ENCODE data around the gene LYST. TPM values are rescaled to one million over a fixed set of nuclear protein-coding genes. Genes with fewer than 3 reads are reported as not detected.

LYST gene
- polyA plus RNA-seq, 1 donor (not counting 4 experiments of a cell fraction or from before 2014, with no cell fraction given), result 24.7 TPM

DNA sequence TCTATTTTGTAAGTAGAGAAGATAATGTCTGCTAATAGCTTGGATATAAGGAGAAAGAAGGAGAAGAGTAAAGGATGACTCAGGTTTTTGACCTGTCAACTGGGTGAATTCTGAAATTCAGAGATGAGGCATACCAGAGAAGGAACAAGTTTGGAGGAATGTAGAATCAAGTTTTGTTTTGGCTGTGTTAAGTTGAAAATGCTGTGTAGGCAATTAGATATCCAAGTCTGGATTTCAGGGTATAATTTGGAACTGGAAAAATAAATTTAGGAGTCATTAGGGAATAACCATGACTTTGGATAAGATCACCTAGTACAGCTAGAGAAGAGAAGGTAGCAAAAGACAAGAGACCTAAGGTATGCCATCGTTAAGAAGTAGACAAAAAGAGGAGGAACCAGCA lies 194.7 kb downstream of the LYST start:
- H2AFZ ChIP-seq (ENCODE audit: control insufficient read depth, low read length), result no peak overlapping the region
- H3K4me3 ChIP-seq (ENCODE audit: control insufficient read depth in 2 of 3, extremely low read depth in 1 of 3, insufficient read depth in 2 of 3, low read depth in 1 of 3, low read length in 3 of 3), result no peak overlapping the region
- TF ChIP-seq EZH2 (IDR thresholded peaks at IDR 0.05; ENCODE audit: low read length), result no peak
- TF ChIP-seq, protein P1, sequence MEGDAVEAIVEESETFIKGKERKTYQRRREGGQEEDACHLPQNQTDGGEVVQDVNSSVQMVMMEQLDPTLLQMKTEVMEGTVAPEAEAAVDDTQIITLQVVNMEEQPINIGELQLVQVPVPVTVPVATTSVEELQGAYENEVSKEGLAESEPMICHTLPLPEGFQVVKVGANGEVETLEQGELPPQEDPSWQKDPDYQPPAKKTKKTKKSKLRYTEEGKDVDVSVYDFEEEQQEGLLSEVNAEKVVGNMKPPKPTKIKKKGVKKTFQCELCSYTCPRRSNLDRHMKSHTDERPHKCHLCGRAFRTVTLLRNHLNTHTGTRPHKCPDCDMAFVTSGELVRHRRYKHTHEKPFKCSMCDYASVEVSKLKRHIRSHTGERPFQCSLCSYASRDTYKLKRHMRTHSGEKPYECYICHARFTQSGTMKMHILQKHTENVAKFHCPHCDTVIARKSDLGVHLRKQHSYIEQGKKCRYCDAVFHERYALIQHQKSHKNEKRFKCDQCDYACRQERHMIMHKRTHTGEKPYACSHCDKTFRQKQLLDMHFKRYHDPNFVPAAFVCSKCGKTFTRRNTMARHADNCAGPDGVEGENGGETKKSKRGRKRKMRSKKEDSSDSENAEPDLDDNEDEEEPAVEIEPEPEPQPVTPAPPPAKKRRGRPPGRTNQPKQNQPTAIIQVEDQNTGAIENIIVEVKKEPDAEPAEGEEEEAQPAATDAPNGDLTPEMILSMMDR (optimal IDR thresholded peaks at IDR 0.05 in 1 of 3, IDR thresholded peaks at IDR 0.05 in 1 of 3, conservative IDR thresholded peaks at IDR 0.05 in 1 of 3; ENCODE audit: extremely low read depth in 1 of 3, insufficient read depth in 2 of 3, low read length in 3 of 3), result no peak
- H3K27ac ChIP-seq (ENCODE audit: control insufficient read depth, insufficient read depth, low read length), result no peak overlapping the region
- no peak overlapping the region for H3K4me2 ChIP-seq (ENCODE audit: control insufficient read depth, extremely low read depth, insufficient read depth, low read depth, low read length)
- peaks cover 27% of the 10 kb centered on the region for H3K9me3 ChIP-seq (ENCODE audit: control insufficient read depth, low read depth, low read length)
- FAIRE-seq (no peak), DNase-seq (ENCODE audit: low read depth, low spot score) (no peak)
- H3K36me3 ChIP-seq (ENCODE audit: control insufficient read depth in 2 of 2, extremely low read depth in 1 of 2, insufficient read depth in 2 of 2, low read length in 2 of 2), result peaks cover 6 to 25% of the 10 kb centered on the region in 2 experiments
- H3K9ac ChIP-seq (ENCODE audit: control insufficient read depth, extremely low read depth, insufficient read depth, low read length), result no peak overlapping the region
- H3K9me1 ChIP-seq (ENCODE audit: control insufficient read depth, extremely low read depth, insufficient read depth, low read length), result no peaks in the 10 kb centered on the region
- H3K4me1 ChIP-seq (ENCODE audit: control insufficient read depth, extremely low read depth, insufficient read depth, low read length), result no peaks in the 10 kb centered on the region
- H3K27me3 ChIP-seq (ENCODE audit: control insufficient read depth, extremely low read depth, insufficient read depth, low read length), result no peaks in the 10 kb centered on the region
- no peaks in the 10 kb centered on the region for H4K20me1 ChIP-seq (ENCODE audit: control insufficient read depth, extremely low read depth, insufficient read depth, low read length)
- no peaks in the 10 kb centered on the region for H3K79me2 ChIP-seq (ENCODE audit: control insufficient read depth, insufficient read depth, low read length)
- dilution Hi-C loops (cut with MboI; ENCODE audit: extremely low pct_ligation_motif_present, low sequenced_read_pairs), result no loop called here

DNA sequence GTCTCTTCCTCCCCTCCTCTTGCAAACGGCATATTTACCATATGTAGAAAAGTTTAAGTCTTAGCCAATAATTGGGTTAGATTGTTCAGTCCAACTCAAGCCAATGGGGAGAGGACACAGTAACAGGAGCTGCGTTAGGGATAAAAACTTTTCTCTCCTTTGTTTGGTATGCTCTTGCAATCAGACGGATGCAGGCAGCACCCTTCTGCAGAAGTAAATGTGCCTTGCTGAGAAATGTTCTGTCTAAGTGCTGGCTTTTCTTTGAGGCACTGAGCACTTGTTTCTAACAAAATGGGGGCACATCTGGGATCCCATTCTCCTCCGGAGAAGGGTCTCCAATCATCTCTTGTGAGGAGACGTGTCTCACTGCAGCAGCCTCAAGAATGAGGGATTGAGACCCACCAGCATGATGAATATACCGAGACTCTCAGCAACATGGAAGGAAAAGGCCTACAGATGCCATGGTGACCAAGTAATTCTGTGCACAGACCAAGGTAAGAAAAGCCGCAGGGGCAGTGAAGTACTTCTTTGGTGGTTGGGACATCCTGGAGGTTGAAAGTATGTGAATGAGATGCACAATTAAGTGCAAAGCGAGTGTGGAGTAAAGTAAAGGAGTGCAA lies 196.4 kb downstream of the LYST start:
- no peak overlapping the region for H3K9ac ChIP-seq (ENCODE audit: control insufficient read depth, extremely low read depth, insufficient read depth, low read length)
- H3K36me3 ChIP-seq (ENCODE audit: control insufficient read depth in 2 of 2, extremely low read depth in 1 of 2, insufficient read depth in 2 of 2, low read length in 2 of 2), result peaks cover 6 to 17% of the 10 kb centered on the region in 2 experiments
- no peaks in the 10 kb centered on the region for H3K79me2 ChIP-seq (ENCODE audit: control insufficient read depth, insufficient read depth, low read length)
- H3K9me1 ChIP-seq (ENCODE audit: control insufficient read depth, extremely low read depth, insufficient read depth, low read length), result no peaks in the 10 kb centered on the region
- no peak for TF ChIP-seq EZH2 (IDR thresholded peaks at IDR 0.05; ENCODE audit: low read length)
- TF ChIP-seq, protein P1 (optimal IDR thresholded peaks at IDR 0.05 in 1 of 3, IDR thresholded peaks at IDR 0.05 in 1 of 3, conservative IDR thresholded peaks at IDR 0.05 in 1 of 3; ENCODE audit: extremely low read depth in 1 of 3, insufficient read depth in 2 of 3, low read length in 3 of 3), result no peak
- H3K4me2 ChIP-seq (ENCODE audit: control insufficient read depth, extremely low read depth, insufficient read depth, low read depth, low read length), result no peak overlapping the region
- H3K27ac ChIP-seq (ENCODE audit: control insufficient read depth, insufficient read depth, low read length), result no peak overlapping the region
- H3K27me3 ChIP-seq (ENCODE audit: control insufficient read depth, extremely low read depth, insufficient read depth, low read length), result no peaks in the 10 kb centered on the region
- no peak overlapping the region for H3K4me3 ChIP-seq (ENCODE audit: control insufficient read depth in 2 of 3, extremely low read depth in 1 of 3, insufficient read depth in 2 of 3, low read depth in 1 of 3, low read length in 3 of 3)
- no peak for FAIRE-seq
- no peaks in the 10 kb centered on the region for H4K20me1 ChIP-seq (ENCODE audit: control insufficient read depth, extremely low read depth, insufficient read depth, low read length)
- dilution Hi-C loops (cut with MboI; ENCODE audit: extremely low pct_ligation_motif_present, low sequenced_read_pairs), result no loop called here
- peaks cover 20% of the 10 kb centered on the region for H3K9me3 ChIP-seq (ENCODE audit: control insufficient read depth, low read depth, low read length)
- H2AFZ ChIP-seq (ENCODE audit: control insufficient read depth, low read length), result no peak overlapping the region
- H3K4me1 ChIP-seq (ENCODE audit: control insufficient read depth, extremely low read depth, insufficient read depth, low read length), result no peaks in the 10 kb centered on the region
- no peak for DNase-seq (ENCODE audit: low read depth, low spot score)
